SU-DHL-6 (cell line): ENCODE results near the gene TSPAN18.

Source experiments
- H2AFZ ChIP-seq: fragments of 200-600 bp; sonication (generic); 2 replicates; pipeline ENCODE4 v1.6.1; 2014; ENCODE audit warnings: low read depth, mild to moderate bottlenecking, moderate library complexity, mixed read lengths, antibody characterized with exemption, low read length; ENCODE audit not compliant: severe bottlenecking
- H3F3A ChIP-seq: fragments of 200-600 bp; shearing (Covaris generic); 2 replicates; pipeline ENCODE4 v1.6.0; 2016; ENCODE audit warnings: antibody characterized with exemption, mild to moderate bottlenecking; ENCODE audit not compliant: insufficient read depth
- H3K27ac ChIP-seq: fragments of 200-600 bp; sonication (generic); 2 replicates; pipeline ENCODE4 v1.5.1; 2016; ENCODE audit warnings: low read depth, mild to moderate bottlenecking, low read length, moderate library complexity, mixed read lengths
- H3K27me3 ChIP-seq: fragments of 200-600 bp; sonication (generic), shearing (Covaris generic); 2 replicates; pipeline ENCODE4 v1.6.0; 2014; ENCODE audit warnings: mild to moderate bottlenecking, low read length
- H3K36me3 ChIP-seq: fragments of 200-600 bp; sonication (generic); 2 replicates; pipeline ENCODE4 v1.6.1; 2014; ENCODE audit warnings: mild to moderate bottlenecking, low read length, mixed read lengths
- H3K4me2 ChIP-seq: fragments of 300-600, 200-600 bp; shearing (Covaris generic), sonication (generic); 2 replicates; pipeline ENCODE4 v1.6.0; 2014; ENCODE audit warnings: low read length, low read depth, mild to moderate bottlenecking; ENCODE audit not compliant: poor library complexity, severe bottlenecking
- H3K4me3 ChIP-seq: fragments of 200-600 bp; sonication (generic); 2 replicates; pipeline ENCODE4 v1.5.1; 2014; ENCODE audit warnings: antibody characterized with exemption, low read length, mild to moderate bottlenecking, mixed read lengths; ENCODE audit not compliant: insufficient read depth, poor library complexity, severe bottlenecking
- H3K79me2 ChIP-seq: fragments of 200-600 bp; sonication (generic); 2 replicates; pipeline ENCODE4 v1.6.1; 2014; ENCODE audit warnings: mild to moderate bottlenecking, low read length, moderate library complexity; ENCODE audit not compliant: insufficient read depth
- H3K9ac ChIP-seq: fragments of 200-600 bp; sonication (generic); 2 replicates; pipeline ENCODE4 v1.7.0; 2014; ENCODE audit warnings: mild to moderate bottlenecking, low read length
- H3K9me2 ChIP-seq: fragments of 200-600 bp; sonication (generic); replicated peaks from 2 replicates; pipeline ENCODE4 v1.6.1; 2014; ENCODE audit warnings: low read length; ENCODE audit not compliant: insufficient read depth
- H3K9me3 ChIP-seq: fragments of 200-600 bp; sonication (generic); 2 replicates; pipeline ENCODE4 v1.6.1; 2014; ENCODE audit warnings: low read length, mixed read lengths; ENCODE audit not compliant: insufficient read depth
- H4K20me1 ChIP-seq: fragments of 200-600 bp; sonication (generic); 2 replicates; pipeline ENCODE4 v1.6.1; 2014; ENCODE audit warnings: low read depth, mild to moderate bottlenecking, antibody characterized with exemption, low read length, moderate library complexity, mixed read lengths
- EZH2phosphoT487 ChIP-seq: fragments of 200-600 bp; sonication (generic), shearing (Covaris generic); conservative IDR thresholded peaks from 2 replicates; pipeline ENCODE4 v1.6.1; 2018; ENCODE audit warnings: mild to moderate bottlenecking, antibody characterized with exemption, low read length, moderate library complexity, mixed read lengths
- TF ChIP-seq, protein P1 (sequence below): fragments of 200-600 bp; sonication (generic); IDR thresholded peaks from one replicate; pipeline ENCODE4 v1.5.1; 2017; ENCODE audit warnings: antibody characterized with exemption, mild to moderate bottlenecking, low read length, moderate library complexity; ENCODE audit not compliant: insufficient read depth, poor library complexity, severe bottlenecking

TSPAN18 gene

GRCh38 chr11:44728491-44728910 is 1.7 kb downstream of the TSPAN18 start:
- no peaks in the 10 kb centered on the region for H3K9me3 ChIP-seq
- H3F3A ChIP-seq, result no peaks in the 10 kb centered on the region
- no peaks in the 10 kb centered on the region for H3K27me3 ChIP-seq
- no peak overlapping the region for H3K4me3 ChIP-seq
- H3K79me2 ChIP-seq, result no peaks in the 10 kb centered on the region
- no peak overlapping the region for H3K9ac ChIP-seq
- no peak overlapping the region for H2AFZ ChIP-seq
- H3K36me3 ChIP-seq, result no peaks in the 10 kb centered on the region
- H3K4me2 ChIP-seq, result no peak overlapping the region
- H4K20me1 ChIP-seq, result no peaks in the 10 kb centered on the region
- H3K9me2 ChIP-seq, result no peaks in the 10 kb centered on the region
- H3K27ac ChIP-seq, result no peak overlapping the region
- TF ChIP-seq, protein P1, sequence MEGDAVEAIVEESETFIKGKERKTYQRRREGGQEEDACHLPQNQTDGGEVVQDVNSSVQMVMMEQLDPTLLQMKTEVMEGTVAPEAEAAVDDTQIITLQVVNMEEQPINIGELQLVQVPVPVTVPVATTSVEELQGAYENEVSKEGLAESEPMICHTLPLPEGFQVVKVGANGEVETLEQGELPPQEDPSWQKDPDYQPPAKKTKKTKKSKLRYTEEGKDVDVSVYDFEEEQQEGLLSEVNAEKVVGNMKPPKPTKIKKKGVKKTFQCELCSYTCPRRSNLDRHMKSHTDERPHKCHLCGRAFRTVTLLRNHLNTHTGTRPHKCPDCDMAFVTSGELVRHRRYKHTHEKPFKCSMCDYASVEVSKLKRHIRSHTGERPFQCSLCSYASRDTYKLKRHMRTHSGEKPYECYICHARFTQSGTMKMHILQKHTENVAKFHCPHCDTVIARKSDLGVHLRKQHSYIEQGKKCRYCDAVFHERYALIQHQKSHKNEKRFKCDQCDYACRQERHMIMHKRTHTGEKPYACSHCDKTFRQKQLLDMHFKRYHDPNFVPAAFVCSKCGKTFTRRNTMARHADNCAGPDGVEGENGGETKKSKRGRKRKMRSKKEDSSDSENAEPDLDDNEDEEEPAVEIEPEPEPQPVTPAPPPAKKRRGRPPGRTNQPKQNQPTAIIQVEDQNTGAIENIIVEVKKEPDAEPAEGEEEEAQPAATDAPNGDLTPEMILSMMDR, result no peak
- no peak for TF ChIP-seq EZH2phosphoT487

GRCh38 chr11:44729063-44729462 is 2.3 kb downstream of the TSPAN18 start:
- TF ChIP-seq, protein P1, result no peak
- no peak for TF ChIP-seq EZH2phosphoT487
- no peak overlapping the region for H3K4me2 ChIP-seq
- no peaks in the 10 kb centered on the region for H3F3A ChIP-seq
- H3K9me3 ChIP-seq, result no peaks in the 10 kb centered on the region
- no peaks in the 10 kb centered on the region for H3K27me3 ChIP-seq
- no peak overlapping the region for H3K27ac ChIP-seq
- H2AFZ ChIP-seq, result no peak overlapping the region
- no peaks in the 10 kb centered on the region for H3K36me3 ChIP-seq
- H3K4me3 ChIP-seq, result no peak overlapping the region
- H4K20me1 ChIP-seq, result no peaks in the 10 kb centered on the region
- no peak overlapping the region for H3K9ac ChIP-seq
- H3K79me2 ChIP-seq, result no peaks in the 10 kb centered on the region
- H3K9me2 ChIP-seq, result no peaks in the 10 kb centered on the region

DNA sequence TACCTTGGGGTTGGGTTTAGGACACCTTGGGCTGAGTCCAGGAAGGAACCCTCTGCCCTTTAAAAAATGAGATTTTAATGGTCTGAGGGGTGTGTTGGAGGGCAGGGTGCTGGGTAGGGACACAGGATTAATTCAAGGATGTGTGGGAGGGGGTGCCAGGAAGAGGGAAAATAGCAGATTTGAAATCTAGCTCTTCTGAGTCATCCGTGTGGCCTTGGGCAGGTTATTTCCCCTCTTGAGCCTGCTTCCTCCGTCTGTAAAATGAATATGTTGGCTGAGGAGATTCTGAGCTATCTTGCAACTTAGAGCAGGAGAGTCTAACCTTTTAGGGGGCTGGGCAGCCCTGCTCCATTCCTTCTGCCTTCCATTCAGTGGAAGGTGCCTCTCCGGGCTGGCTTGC is 3.0 kb downstream of the TSPAN18 start:
- H3K27me3 ChIP-seq, result no peaks in the 10 kb centered on the region

More for the DNA sequence above, 3.0 kb downstream of the TSPAN18 start:
- Histone ChIP-seq H3K9ac (no peak overlapping the region), H3K36me3 (no peaks in the 10 kb centered on the region), H3K9me3 (no peaks in the 10 kb centered on the region), H4K20me1 (no peaks in the 10 kb centered on the region), H3K4me3 (no peak overlapping the region), H3K79me2 (no peaks in the 10 kb centered on the region), H3K4me2 (no peak overlapping the region), H3K27ac (no peak overlapping the region), H2AFZ (no peak overlapping the region), H3F3A (no peaks in the 10 kb centered on the region), H3K9me2 (no peaks in the 10 kb centered on the region)
- no peak for TF ChIP-seq EZH2phosphoT487
- TF ChIP-seq, protein P1, result no peak
